GM23248 (cell line): ENCODE measurements around the gene PLEKHG4B. TPM values are rescaled to one million over a fixed set of nuclear protein-coding genes. Genes with fewer than 3 reads are reported as not detected.

ENCODE experiments used
- DNase-seq: peaks from one replicate; pipeline ENCODE4 v3.0.0-alpha.2; 2015
- H2AFZ ChIP-seq: fragments of 200-600 bp; sonication (generic); 2 replicates; pipeline ENCODE4 v1.6.1; 2016; ENCODE audit warnings: antibody characterized with exemption
- H3F3A ChIP-seq: fragments of 200-600 bp; sonication (generic); 2 replicates; pipeline ENCODE4 v1.6.1; 2016; ENCODE audit warnings: mild to moderate bottlenecking, antibody characterized with exemption, mixed run types; ENCODE audit not compliant: insufficient read depth
- H3K27ac ChIP-seq: fragments of 200-600 bp; sonication (generic); 2 replicates; pipeline ENCODE4 v1.5.1; 2016; ENCODE audit warnings: mild to moderate bottlenecking
- H3K27me3 ChIP-seq: fragments of 200-600 bp; sonication (generic); replicated peaks from 2 replicates; pipeline ENCODE4 v1.6.1; 2016; ENCODE audit warnings: mild to moderate bottlenecking; ENCODE audit not compliant: insufficient read depth
- H3K36me3 ChIP-seq: fragments of 200-600 bp; sonication (generic); 2 replicates; pipeline ENCODE4 v1.6.1; 2016; ENCODE audit warnings: low read depth, mild to moderate bottlenecking
- H3K4me1 ChIP-seq: fragments of 200-600 bp; sonication (generic); 2 replicates; pipeline ENCODE4 v1.6.1; 2016; ENCODE audit warnings: mild to moderate bottlenecking; ENCODE audit not compliant: insufficient read depth
- H3K4me2 ChIP-seq: fragments of 200-600 bp; sonication (generic); one replicate; pipeline ENCODE4 v1.6.1; 2016; ENCODE audit warnings: mild to moderate bottlenecking; ENCODE audit not compliant: unreplicated experiment
- H3K4me3 ChIP-seq: fragments of 200-600 bp; sonication (generic); 2 replicates; pipeline ENCODE4 v1.5.1; 2016; ENCODE audit warnings: mild to moderate bottlenecking
- H3K79me2 ChIP-seq: fragments of 200-600 bp; sonication (generic); 2 replicates; pipeline ENCODE4 v1.6.1; 2016; ENCODE audit warnings: mild to moderate bottlenecking; ENCODE audit not compliant: insufficient read depth
- H3K9ac ChIP-seq: fragments of 200-600 bp; sonication (generic); 2 replicates; pipeline ENCODE4 v1.6.1; 2016; ENCODE audit warnings: mild to moderate bottlenecking
- H3K9me2 ChIP-seq: fragments of 200-600 bp; sonication (generic); 2 replicates; pipeline ENCODE4 v1.6.1; 2016; ENCODE audit warnings: mixed run types, mild to moderate bottlenecking, moderate library complexity; ENCODE audit not compliant: insufficient read depth
- H3K9me3 ChIP-seq: fragments of 200-600 bp; sonication (generic); one replicate; pipeline ENCODE4 v1.6.1; 2017; ENCODE audit warnings: low read depth
- H4K20me1 ChIP-seq: fragments of 200-600 bp; sonication (generic); 2 replicates; pipeline ENCODE4 v1.6.0; 2016; ENCODE audit not compliant: insufficient read depth
- EZH2 ChIP-seq: fragments of 200-600 bp; sonication (generic); IDR thresholded peaks from 2 replicates; pipeline ENCODE4 v1.6.1; 2018; ENCODE audit warnings: antibody characterized with exemption, mild to moderate bottlenecking; ENCODE audit not compliant: insufficient read depth, poor library complexity, severe bottlenecking
- EZH2phosphoT487 ChIP-seq: fragments of 200-600 bp; sonication (generic); IDR thresholded peaks from 2 replicates; pipeline ENCODE4 v1.6.1; 2018; ENCODE audit warnings: antibody characterized with exemption, moderate library complexity, mild to moderate bottlenecking, low read depth; ENCODE audit not compliant: insufficient read depth
- WGBS, 2 experiments: methylation state at CpG; one replicate each; pipeline ENCODE4 v1.1.6; 2015 to 2017; ENCODE audit warnings: low lambda C conversion rate in 2 of 2, low coverage in 1 of 2; ENCODE audit errors: missing lambda C conversion rate in 2 of 2; 5-methylcytosine and 5-hydroxymethylcytosine counted together
- in situ Hi-C: fragments of 300-500 bp; cut with MboI; formaldehyde crosslinking; loops from 2 replicates; pipeline ENCODE4 v1.15.0; 2020
- polyA plus RNA-seq: library from polyadenylated mRNA; unstranded; fragments of >200 nt; fragmentation: Nextera tagmentation; extraction: Ambion mirVana; gene quantifications from 2 replicates; pipeline ENCODE4 v1.2.1, GENCODE V29; 2016
- total RNA-seq: library from RNA; depleted of rRNA; stranded (reverse); fragments of >200 nt; shearing (Covaris generic); gene quantifications from 2 replicates; pipeline ENCODE4 v1.2.3, GENCODE V29; 2014

PLEKHG4B gene
- total and polyA plus RNA-seq, 2 experiments from 2014 or later: not detected

DNA sequence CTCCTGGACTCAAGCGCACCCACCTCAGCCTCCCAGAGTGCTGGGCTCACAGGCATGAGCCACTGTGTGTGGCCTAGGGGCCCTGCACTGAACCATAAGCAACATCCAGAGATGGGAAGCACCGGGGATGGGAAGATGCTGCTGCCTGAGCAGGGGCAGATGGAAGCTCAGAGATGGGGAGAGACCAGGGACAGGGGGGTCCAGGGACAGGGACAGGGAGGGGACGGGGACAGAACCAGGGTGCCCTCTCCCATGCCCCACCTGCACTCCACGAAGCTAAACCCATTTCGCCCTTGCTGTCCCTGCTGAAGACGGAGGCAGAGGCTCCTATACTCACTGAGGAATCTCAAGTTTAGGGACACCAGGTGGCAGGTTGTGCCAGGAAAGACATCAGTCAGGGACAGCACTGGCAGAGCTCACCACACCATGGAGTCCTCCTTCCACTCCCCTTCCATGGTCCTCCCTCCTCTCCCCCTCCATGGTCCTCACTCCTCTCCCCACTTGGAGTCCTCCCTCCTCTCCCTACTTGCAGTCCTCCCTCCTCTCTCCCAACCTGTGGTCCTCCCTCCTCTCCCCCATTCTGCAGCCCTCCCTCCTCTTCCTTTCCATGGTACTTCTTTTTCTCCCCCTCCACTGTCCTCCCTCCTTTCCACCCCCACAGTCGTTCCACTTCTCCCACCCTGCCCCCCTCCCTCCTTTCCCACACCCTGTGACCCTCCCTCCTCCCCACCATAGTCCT lies 53.8 kb downstream of the PLEKHG4B start:
- no peaks in the 10 kb centered on the region for H4K20me1 ChIP-seq
- no peak overlapping the region for H3K4me3 ChIP-seq
- no peak overlapping the region for H3K27ac ChIP-seq
- H3K9me3 ChIP-seq: no peaks in the 10 kb centered on the region
- no peaks in the 10 kb centered on the region for H3F3A ChIP-seq
- in situ Hi-C loops: no loop called here
- H3K27me3 ChIP-seq: no peaks in the 10 kb centered on the region; the same call in 1 of the 2 replicates
- 51 to 78% methylated on average over 4 to 7 of the region's 7 CpGs for WGBS, 2 experiments
- H3K4me2 ChIP-seq: no peak overlapping the region
- no peaks in the 10 kb centered on the region for H3K79me2 ChIP-seq
- DNase-seq: no peak
- no peak overlapping the region for H3K9ac ChIP-seq
- TF ChIP-seq EZH2 (no peak), EZH2phosphoT487 (no peak)
- H3K4me1 ChIP-seq: no peaks in the 10 kb centered on the region
- no peaks in the 10 kb centered on the region for H3K9me2 ChIP-seq
- 0 out of 2 replicates have a peak, but pooled peaks cover 4% of the 10 kb centered on the region for H3K36me3 ChIP-seq
- no peak overlapping the region for H2AFZ ChIP-seq

GRCh38 chr5:147751-148150 lies 55.8 kb downstream of the PLEKHG4B start:
- 35 to 41% methylated on average over 1 of the region's 1 CpG for WGBS, 2 experiments
- H3K79me2 ChIP-seq: no peaks in the 10 kb centered on the region
- no peaks in the 10 kb centered on the region for H3K4me1 ChIP-seq
- 0 out of 2 replicates have a peak, but pooled peaks cover 4% of the 10 kb centered on the region for H3K36me3 ChIP-seq
- H3K27me3 ChIP-seq: no peaks in the 10 kb centered on the region; the same call in 1 of the 2 replicates
- no peak overlapping the region for H3K4me3 ChIP-seq
- no peaks in the 10 kb centered on the region for H3K9me2 ChIP-seq
- in situ Hi-C loops: no loop called here
- no peaks in the 10 kb centered on the region for H4K20me1 ChIP-seq
- no peak overlapping the region for H2AFZ ChIP-seq
- H3F3A ChIP-seq: no peaks in the 10 kb centered on the region
- no peak overlapping the region for H3K27ac ChIP-seq
- H3K4me2 ChIP-seq: no peak overlapping the region
- DNase-seq: peak; percentile 35
- TF ChIP-seq EZH2phosphoT487 (no peak), EZH2 (no peak)
- H3K9me3 ChIP-seq: no peaks in the 10 kb centered on the region
- H3K9ac ChIP-seq: no peak overlapping the region

GRCh38 chr5:149745-150485 lies 57.9 kb downstream of the PLEKHG4B start:
- in situ Hi-C loops: no loop called here
- no peaks in the 10 kb centered on the region for H4K20me1 ChIP-seq
- H3K4me2 ChIP-seq: no peak overlapping the region
- no peak for TF ChIP-seq EZH2phosphoT487
- no peak for DNase-seq
- H3K4me3 ChIP-seq: no peak overlapping the region
- no peaks in the 10 kb centered on the region for H3K4me1 ChIP-seq
- H3K9me3 ChIP-seq: no peaks in the 10 kb centered on the region
- H3K27me3 ChIP-seq: no peaks in the 10 kb centered on the region; the same call in 1 of the 2 replicates
- H2AFZ ChIP-seq: no peak overlapping the region
- 0 out of 2 replicates have a peak, but pooled peaks cover 4% of the 10 kb centered on the region for H3K36me3 ChIP-seq
- 51 to 52% methylated on average over 6 of the region's 6 CpGs for WGBS, 2 experiments
- H3F3A ChIP-seq: no peaks in the 10 kb centered on the region
- H3K79me2 ChIP-seq: no peaks in the 10 kb centered on the region
- H3K9ac ChIP-seq: no peak overlapping the region
- H3K9me2 ChIP-seq: no peaks in the 10 kb centered on the region
- H3K27ac ChIP-seq: no peak overlapping the region

GRCh38 chr5:150746-151145 lies 58.8 kb downstream of the PLEKHG4B start:
- in situ Hi-C loops: no loop called here
- no peaks in the 10 kb centered on the region for H3F3A ChIP-seq
- H3K9ac ChIP-seq: no peak overlapping the region
- H3K36me3 ChIP-seq: 0 out of 2 replicates have a peak, but pooled peaks cover 4% of the 10 kb centered on the region
- no peak for DNase-seq
- 44 to 49% methylated on average over 4 of the region's 4 CpGs for WGBS, 2 experiments
- TF ChIP-seq EZH2 (no peak), EZH2phosphoT487 (no peak)
- no peaks in the 10 kb centered on the region for H3K9me2 ChIP-seq
- no peak overlapping the region for H3K27ac ChIP-seq
- H2AFZ ChIP-seq: no peak overlapping the region
- no peak overlapping the region for H3K4me2 ChIP-seq
- no peaks in the 10 kb centered on the region for H3K9me3 ChIP-seq
- no peaks in the 10 kb centered on the region for H3K79me2 ChIP-seq
- H4K20me1 ChIP-seq: no peaks in the 10 kb centered on the region
- no peaks in the 10 kb centered on the region for H3K4me1 ChIP-seq
- no peaks in the 10 kb centered on the region for H3K27me3 ChIP-seq
- H3K4me3 ChIP-seq: no peak overlapping the region
